Gastrocnemius medialis (tissue), 4 donors: ENCODE data around the gene SLC39A13. TPM values are rescaled to one million over a fixed set of nuclear protein-coding genes. Genes with fewer than 3 reads are reported as not detected.

Experiments used
- ATAC-seq, 2 donors: fragments of 150-250 bp; one replicate each; pipeline ENCODE4 v1.9.1; 2016
- DNase-seq, 2 donors: peaks; one replicate each; pipeline ENCODE4 v3.0.0-alpha.2; 2019
- H3K27ac ChIP-seq, 4 donors: fragments of 200-600 bp; sonication (generic); 1 replicate in 1 of 4; 2 replicates in 3 of 4; pipeline ENCODE4 v1.5.1; 2016 to 2018; ENCODE audit warnings: mild to moderate bottlenecking in 2 of 4, moderate library complexity in 1 of 4
- H3K27me3 ChIP-seq, 3 donors: fragments of 200-600 bp; sonication (generic) in 2 of 3; 1 replicate in 1 of 3; 2 replicates in 2 of 3; pipeline versions ENCODE4 v1.5.1 to v1.6.0; 2016 to 2019; ENCODE audit warnings: mild to moderate bottlenecking in 1 of 3, moderate library complexity in 1 of 3
- H3K36me3 ChIP-seq, 2 donors: fragments of 200-600 bp; sonication (generic) in 1 of 2; one replicate each; pipeline ENCODE4 v1.5.1; 2017 to 2018
- H3K4me1 ChIP-seq, 2 donors: fragments of 200-600 bp; sonication (generic) in 1 of 2; one replicate each; pipeline ENCODE4 v1.5.1; 2016 to 2017; ENCODE audit warnings: mild to moderate bottlenecking in 2 of 2
- H3K4me3 ChIP-seq, 4 donors: fragments of 200-600 bp; sonication (generic) in 3 of 4; 1 replicate in 1 of 4; 2 replicates in 3 of 4; pipeline ENCODE4 v1.5.1; 2016 to 2019; ENCODE audit warnings: mild to moderate bottlenecking in 2 of 4
- H3K9me3 ChIP-seq, 3 donors: fragments of 200-600 bp; sonication (generic) in 2 of 3; 1 replicate in 1 of 3; 2 replicates in 2 of 3; pipeline ENCODE4 v1.5.1; 2016 to 2019
- POLR2A ChIP-seq, 2 donors: fragments of 450-650 bp; IDR thresholded peaks; one replicate each; pipeline ENCODE4 v1.6.1; 2017; ENCODE audit warnings: antibody characterized with exemption in 2 of 2, mild to moderate bottlenecking in 2 of 2, moderate library complexity in 2 of 2
- in situ Hi-C, 4 donors: fragments of 200-750 bp; cut with MboI; loops; one replicate each; pipeline versions ENCODE4 v1.15.0 to v1.8.0; 2017; ENCODE audit warnings: low sequenced_read_pairs in 4 of 4
- intact Hi-C: fragments of 100-400 bp; cut with DNase I; formaldehyde crosslinking; loops from one replicate; pipeline ENCODE4 v1.15.1; 2023; ENCODE audit warnings: low total_unique reads
- total RNA-seq, 4 donors: library from RNA; depleted of rRNA; stranded (reverse); fragments of >200 nt; gene quantifications; one replicate each; pipeline versions ENCODE4 v1.1.0 to v1.2.3, GENCODE V29; 2016
- TF ChIP-seq, protein P1 (sequence below), 5 experiments: fragments of 450-650 bp in 3 of 5; fragments of 200-600 bp in 2 of 5; sonication (generic) in 2 of 5; IDR thresholded peaks in 4 of 5; conservative IDR thresholded peaks in 1 of 5; 1 replicate in 4 of 5; 2 replicates in 1 of 5; pipeline ENCODE4 v1.5.1; 2016 to 2019; ENCODE audit warnings: antibody characterized with exemption in 5 of 5, mild to moderate bottlenecking in 3 of 5, moderate library complexity in 3 of 5

Gene SLC39A13
- total RNA-seq, 4 donors from 2014 or later, result 16.8 to 48.9 (median 25.6) TPM

DNA sequence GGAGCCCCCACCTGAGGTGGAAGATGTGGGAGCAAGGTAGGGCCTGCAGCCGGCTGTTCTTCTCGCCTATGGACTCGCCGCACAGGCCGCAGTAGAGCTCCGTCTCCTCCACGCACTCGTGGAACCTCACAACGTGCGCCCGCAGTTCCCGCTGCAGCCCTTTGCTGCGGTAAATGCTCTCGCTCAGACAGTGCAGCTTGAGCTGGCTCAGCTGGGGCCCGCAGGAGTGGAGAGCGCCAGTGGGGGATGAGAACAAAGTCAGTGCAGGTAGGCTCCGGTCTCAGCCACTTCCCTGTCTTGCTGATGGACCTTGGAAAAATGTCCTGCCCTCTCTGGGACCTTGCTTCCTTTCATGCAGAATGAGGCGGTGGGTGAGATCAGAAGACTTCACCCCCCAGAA, 30.3 kb downstream of the SLC39A13 start:
- DNase-seq (no peak), ATAC-seq (no peak)
- H3K4me1 ChIP-seq, result peaks cover 17 to 25% of the 10 kb centered on the region in 2 donors
- H3K27me3 ChIP-seq, result no peaks in the 10 kb centered on the region
- H3K36me3 ChIP-seq, result no peaks in the 10 kb centered on the region
- no peak overlapping the region for H3K27ac ChIP-seq
- H3K9me3 ChIP-seq, result no peaks in the 10 kb centered on the region
- no peak overlapping the region for H3K4me3 ChIP-seq
- TF ChIP-seq, protein P1, sequence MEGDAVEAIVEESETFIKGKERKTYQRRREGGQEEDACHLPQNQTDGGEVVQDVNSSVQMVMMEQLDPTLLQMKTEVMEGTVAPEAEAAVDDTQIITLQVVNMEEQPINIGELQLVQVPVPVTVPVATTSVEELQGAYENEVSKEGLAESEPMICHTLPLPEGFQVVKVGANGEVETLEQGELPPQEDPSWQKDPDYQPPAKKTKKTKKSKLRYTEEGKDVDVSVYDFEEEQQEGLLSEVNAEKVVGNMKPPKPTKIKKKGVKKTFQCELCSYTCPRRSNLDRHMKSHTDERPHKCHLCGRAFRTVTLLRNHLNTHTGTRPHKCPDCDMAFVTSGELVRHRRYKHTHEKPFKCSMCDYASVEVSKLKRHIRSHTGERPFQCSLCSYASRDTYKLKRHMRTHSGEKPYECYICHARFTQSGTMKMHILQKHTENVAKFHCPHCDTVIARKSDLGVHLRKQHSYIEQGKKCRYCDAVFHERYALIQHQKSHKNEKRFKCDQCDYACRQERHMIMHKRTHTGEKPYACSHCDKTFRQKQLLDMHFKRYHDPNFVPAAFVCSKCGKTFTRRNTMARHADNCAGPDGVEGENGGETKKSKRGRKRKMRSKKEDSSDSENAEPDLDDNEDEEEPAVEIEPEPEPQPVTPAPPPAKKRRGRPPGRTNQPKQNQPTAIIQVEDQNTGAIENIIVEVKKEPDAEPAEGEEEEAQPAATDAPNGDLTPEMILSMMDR (IDR thresholded peaks at IDR 0.05 in 4 of 5, conservative IDR thresholded peaks at IDR 0.05 in 1 of 5), result no peak
- no peak for TF ChIP-seq POLR2A (IDR thresholded peaks at IDR 0.05)
- in situ Hi-C loops (no loop called here), intact Hi-C loops (no loop called here)

DNA sequence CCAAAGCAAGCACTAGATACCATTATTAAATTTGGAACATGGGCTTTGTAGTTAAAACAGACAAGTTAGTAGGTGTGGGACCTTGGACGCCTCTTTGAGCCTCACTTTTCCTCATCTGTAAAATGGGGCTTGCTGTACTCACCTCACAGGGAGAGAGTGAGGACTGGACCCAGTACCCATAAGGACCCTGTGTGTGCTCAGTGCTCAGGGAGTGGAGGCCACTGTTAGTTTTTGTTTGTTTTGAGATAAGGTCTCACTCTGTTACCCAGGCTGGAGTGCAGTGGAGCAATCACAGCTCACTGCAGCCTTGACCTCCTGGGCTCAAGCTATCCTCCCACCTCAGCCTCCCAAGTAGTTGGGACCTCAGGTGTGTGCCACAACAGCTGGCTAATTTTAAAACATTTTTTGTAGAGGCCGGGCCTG, 31.7 kb downstream of the SLC39A13 start:
- TF ChIP-seq POLR2A (IDR thresholded peaks at IDR 0.05), result no peak
- TF ChIP-seq, protein P1 (IDR thresholded peaks at IDR 0.05 in 4 of 5, conservative IDR thresholded peaks at IDR 0.05 in 1 of 5), result no peak
- no peak overlapping the region for H3K4me3 ChIP-seq
- in situ Hi-C loops, result loop anchor here in 1 of 4 donors (10.0 kb wide), 1 partner anchor 55 kb away; no protein-coding TSS in a partner anchor
- intact Hi-C loops, result loop anchor here (10.0 kb wide), 1 partner anchor 255 kb away; the partner anchor contains the start of gene PACSIN3
- no peaks in the 10 kb centered on the region for H3K9me3 ChIP-seq
- no peaks in the 10 kb centered on the region for H3K36me3 ChIP-seq
- DNase-seq (no peak), ATAC-seq (no peak)
- peaks cover 16 to 17% of the 10 kb centered on the region in 2 donors for H3K4me1 ChIP-seq
- no peak overlapping the region for H3K27ac ChIP-seq
- H3K27me3 ChIP-seq, result no peaks in the 10 kb centered on the region

DNA sequence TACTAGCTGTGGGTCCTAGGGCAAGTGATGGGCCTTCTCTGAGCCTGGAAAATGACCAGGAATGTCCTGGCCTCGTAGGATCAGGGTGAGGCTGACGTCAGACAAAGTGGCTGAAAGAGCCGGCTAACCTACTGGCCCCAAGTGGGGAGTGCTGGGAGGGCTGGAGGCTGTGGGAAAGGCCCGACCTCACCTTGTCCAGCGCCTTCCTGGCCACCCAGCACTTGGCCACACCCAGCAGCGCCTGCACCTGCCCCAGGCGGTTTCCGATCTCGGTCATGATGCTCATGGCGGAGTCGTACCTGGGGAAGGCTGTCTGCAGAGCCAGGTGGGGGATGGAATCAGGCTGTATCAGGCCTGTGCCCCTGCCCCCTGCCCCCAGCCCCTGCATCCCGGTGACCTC, 33.0 kb downstream of the SLC39A13 start:
- Histone ChIP-seq H3K36me3 (no peaks in the 10 kb centered on the region), H3K9me3 (no peaks in the 10 kb centered on the region), H3K4me1 (peaks cover 16 to 17% of the 10 kb centered on the region in 2 donors), H3K27me3 (no peaks in the 10 kb centered on the region), H3K27ac (no peak overlapping the region), H3K4me3 (no peak overlapping the region)
- in situ Hi-C loops (loop anchor here in 1 of 4 donors (10.0 kb wide), 1 partner anchor 57 kb away; no protein-coding TSS in a partner anchor), intact Hi-C loops (loop anchor here (10.0 kb wide), 1 partner anchor 257 kb away; the partner anchor contains the start of gene PACSIN3)
- no peak for ATAC-seq
- no peak for DNase-seq
- TF ChIP-seq, protein P1 (IDR thresholded peaks at IDR 0.05 in 4 of 5, conservative IDR thresholded peaks at IDR 0.05 in 1 of 5), result no peak
- no peak for TF ChIP-seq POLR2A (IDR thresholded peaks at IDR 0.05)

DNA sequence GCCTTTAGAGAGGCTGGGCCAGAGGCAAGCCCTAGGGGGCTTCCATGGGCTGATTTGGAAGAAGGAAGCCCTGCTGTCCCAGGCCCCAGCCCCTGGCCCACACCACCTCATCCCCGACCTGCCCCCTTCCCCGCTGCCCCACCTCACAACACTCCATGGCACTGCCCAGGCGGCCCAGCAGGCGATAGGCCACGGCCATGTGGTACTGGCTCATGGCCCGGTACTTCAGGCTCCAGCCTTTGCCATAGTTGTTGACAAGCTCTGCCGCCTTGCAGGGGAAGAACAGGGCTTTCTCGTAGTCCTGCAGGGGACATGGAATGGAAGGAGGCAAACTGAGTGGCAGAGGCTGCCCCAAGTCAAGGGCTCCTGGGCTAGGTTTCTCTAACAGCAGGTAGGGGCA, 34.1 kb downstream of the SLC39A13 start:
- H3K27ac ChIP-seq, result peak overlapping the region; percentile 39 to 58 (median 46)
- DNase-seq (peak; percentile 43 to 48), ATAC-seq (peak; percentile 49 to 71)
- intact Hi-C loops (loop anchor here (10.0 kb wide), 1 partner anchor 258 kb away; the partner anchor contains the start of gene PACSIN3), in situ Hi-C loops (loop anchor here in 1 of 4 donors (10.0 kb wide), 1 partner anchor 58 kb away; no protein-coding TSS in a partner anchor)
- H3K4me3 ChIP-seq, result no peak overlapping the region
- TF ChIP-seq POLR2A (IDR thresholded peaks at IDR 0.05), result no peak
- TF ChIP-seq, protein P1 (IDR thresholded peaks at IDR 0.05 in 4 of 5, conservative IDR thresholded peaks at IDR 0.05 in 1 of 5), result no peak
- H3K27me3 ChIP-seq, result no peaks in the 10 kb centered on the region
- no peaks in the 10 kb centered on the region for H3K9me3 ChIP-seq
- H3K36me3 ChIP-seq, result peaks cover 0 to 7% of the 10 kb centered on the region in 2 donors
- H3K4me1 ChIP-seq, result peaks cover 17 to 19% of the 10 kb centered on the region in 2 donors
